GM12873 (cell line): ENCODE data around the gene TIMM22.

Source experiments
- CTCF ChIP-seq: IDR thresholded peaks from 2 replicates; pipeline ENCODE4 v1.5.1; 2012; ENCODE audit warnings: low read depth, mild to moderate bottlenecking, moderate library complexity, low read length, control low read depth; ENCODE audit not compliant: insufficient read depth; ENCODE audit errors: missing control alignments

TIMM22 gene

GRCh38 chr17:1036171-1036844 is 39.4 kb downstream of the TIMM22 start:
- no peak for TF ChIP-seq CTCF

- no peak for TF ChIP-seq CTCF
Measured at GRCh38 chr17:1036845-1037237, 39.9 kb downstream of the TIMM22 start.

- no peak for TF ChIP-seq CTCF
Measured at GRCh38 chr17:1037238-1037879, 40.4 kb downstream of the TIMM22 start.

GRCh38 chr17:1038459-1039122 is 41.7 kb downstream of the TIMM22 start:
- no peak for TF ChIP-seq CTCF

- TF ChIP-seq CTCF = no peak
Measured at GRCh38 chr17:1039123-1039507, 42.2 kb downstream of the TIMM22 start.

- no peak for TF ChIP-seq CTCF
Measured at GRCh38 chr17:1039511-1040215, 42.7 kb downstream of the TIMM22 start.

- no peak for TF ChIP-seq CTCF
Measured at GRCh38 chr17:1040216-1040600, 43.3 kb downstream of the TIMM22 start.
